Activated CD8-positive, alpha-beta memory T cell treated with anti-CD3 and anti-CD28 coated beads for 36 hours (primary cell): ENCODE data around the gene ATP11A. TPM values are rescaled to one million over a fixed set of nuclear protein-coding genes. Genes with fewer than 3 reads are reported as not detected.

Experiments
- CTCF ChIA-PET: fragments of 350-600 bp; sonication (Branson Sonifier 250); formaldehyde crosslinking; loops from one replicate; lab custom pipeline; 2021; ENCODE audit warnings: antibody characterized with exemption; lab: Charles Lee
- POLR2A ChIA-PET: fragments of 350-600 bp; sonication (Branson Sonifier 250); formaldehyde crosslinking; loops from one replicate; lab custom pipeline; 2021; ENCODE audit warnings: antibody characterized with exemption; lab: Charles Lee
- total RNA-seq, 2 experiments: library from RNA; stranded (reverse); gene quantifications; one replicate each; pipeline ENCODE4 v1.2.3, GENCODE V29; 2021

The ATP11A gene
- total RNA-seq, 2 experiments from 2014 or later: 35.9 to 40.1 TPM

- CTCF ChIA-PET: no interaction called here
- POLR2A ChIA-PET: no interaction called here
Observed at GRCh38 chr13:112900691-112901091, 210.9 kb downstream of the ATP11A start.

GRCh38 chr13:112902101-112902651 is 212.3 kb downstream of the ATP11A start:
- ChIA-PET POLR2A (no interaction called here), CTCF (no interaction called here)

- ChIA-PET POLR2A (no interaction called here), CTCF (no interaction called here)
Observed at GRCh38 chr13:112902669-112903068, 212.8 kb downstream of the ATP11A start.

- POLR2A ChIA-PET: no interaction called here
- CTCF ChIA-PET: no interaction called here
Observed at GRCh38 chr13:112903071-112903577, 213.3 kb downstream of the ATP11A start.

- CTCF ChIA-PET: no interaction called here
Observed at GRCh38 chr13:112903606-112904195, 213.9 kb downstream of the ATP11A start.

DNA sequence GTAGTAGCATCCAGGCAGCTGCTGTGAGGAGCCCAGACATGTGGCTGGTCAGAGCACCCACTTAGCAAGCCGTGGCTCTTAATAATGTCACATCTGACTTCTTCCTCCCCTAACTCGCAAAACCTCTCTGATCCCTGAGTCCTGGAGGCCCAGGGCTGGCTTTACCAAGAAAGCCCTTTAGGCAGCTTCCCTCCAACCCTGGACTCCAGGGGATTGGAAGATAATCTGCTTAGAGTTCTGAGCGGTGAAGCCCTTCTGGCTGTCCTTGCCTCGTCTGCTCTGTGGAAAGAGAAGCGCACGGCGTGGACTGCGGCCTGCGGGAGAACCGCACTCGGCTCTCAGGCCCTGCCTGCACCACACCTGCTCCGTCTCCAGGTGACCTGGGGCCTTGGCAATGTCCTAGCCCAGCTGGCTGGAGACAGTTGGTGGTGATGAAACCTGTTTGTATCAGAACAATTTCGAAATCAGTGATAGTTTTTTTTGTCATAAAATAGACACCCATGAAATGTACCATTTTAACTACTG is 214.7 kb downstream of the ATP11A start:
- CTCF ChIA-PET: no interaction called here
- POLR2A ChIA-PET: no interaction called here

More at GRCh38 chr13:112903606-112904195, 213.9 kb downstream of the ATP11A start:
- POLR2A ChIA-PET: no interaction called here

DNA sequence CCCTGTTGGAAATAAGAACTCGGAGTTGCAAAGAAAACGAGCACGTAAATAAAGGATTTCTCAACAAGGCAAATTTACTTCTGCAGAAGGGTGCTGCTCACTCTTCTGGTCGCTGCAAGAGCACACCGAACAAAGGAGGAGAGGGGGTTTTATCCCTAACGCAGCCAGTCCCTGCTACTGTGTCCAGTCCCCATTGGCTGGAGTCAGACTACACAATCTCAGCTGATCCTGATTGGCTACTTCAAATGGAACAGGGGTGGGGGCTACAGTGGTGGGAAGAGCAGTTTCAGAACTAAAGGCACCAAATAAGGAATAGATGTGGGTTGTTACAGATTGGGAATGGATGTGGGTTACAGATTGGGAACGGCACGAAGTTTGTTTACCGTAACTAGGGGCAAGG is 215.2 kb downstream of the ATP11A start:
- CTCF ChIA-PET: no interaction called here
- POLR2A ChIA-PET: no interaction called here

DNA sequence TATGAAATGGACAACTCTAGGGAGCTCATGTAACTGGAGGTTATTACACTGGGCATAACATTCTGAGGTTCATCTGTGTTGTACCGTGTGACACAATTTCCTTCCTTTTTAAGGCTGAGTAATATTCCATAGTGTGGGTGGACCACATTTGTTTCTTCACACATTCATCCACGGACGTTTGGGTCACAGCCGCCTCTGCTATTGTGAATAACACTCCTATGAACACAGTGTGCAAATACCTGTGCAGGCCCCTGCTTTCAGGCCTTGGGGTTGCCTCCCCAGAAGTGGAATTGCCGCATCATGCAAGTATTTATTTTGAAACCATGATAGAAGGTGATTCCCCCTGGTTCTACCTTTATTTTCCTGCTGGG is 215.8 kb downstream of the ATP11A start:
- POLR2A ChIA-PET: no interaction called here
- CTCF ChIA-PET: no interaction called here

GRCh38 chr13:112905990-112906641 is 216.3 kb downstream of the ATP11A start:
- ChIA-PET CTCF (no interaction called here), POLR2A (no interaction called here)

- ChIA-PET CTCF (no interaction called here), POLR2A (no interaction called here)
Observed at GRCh38 chr13:112907286-112907685, 217.4 kb downstream of the ATP11A start.

DNA sequence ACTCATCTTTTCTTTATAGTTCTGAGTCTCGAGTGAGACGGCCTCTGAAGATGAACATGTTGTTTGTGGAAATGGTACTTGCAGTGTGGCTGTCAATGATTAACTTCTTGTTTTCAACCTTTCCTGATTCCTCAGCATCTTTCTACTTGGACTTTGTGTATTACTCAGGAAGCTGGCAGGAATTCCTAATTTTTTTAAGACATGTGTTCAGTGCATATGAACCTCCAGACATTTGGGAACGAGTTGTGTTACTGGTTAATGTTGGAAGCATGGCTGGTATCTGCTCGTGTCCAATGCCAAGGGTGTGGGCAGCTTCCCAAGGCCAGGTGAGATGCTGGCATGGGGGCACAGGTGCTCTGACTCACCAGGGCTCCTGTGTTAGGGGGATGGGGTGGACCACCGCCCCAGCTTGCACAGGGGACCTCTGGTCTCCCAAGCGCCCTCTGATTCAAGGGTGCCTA is 218.1 kb downstream of the ATP11A start:
- CTCF ChIA-PET: no interaction called here
- POLR2A ChIA-PET: interaction anchor here (0.6 kb wide), 1 partner anchor 17 kb away, joined by 3 read pairs; no protein-coding TSS in a partner anchor

DNA sequence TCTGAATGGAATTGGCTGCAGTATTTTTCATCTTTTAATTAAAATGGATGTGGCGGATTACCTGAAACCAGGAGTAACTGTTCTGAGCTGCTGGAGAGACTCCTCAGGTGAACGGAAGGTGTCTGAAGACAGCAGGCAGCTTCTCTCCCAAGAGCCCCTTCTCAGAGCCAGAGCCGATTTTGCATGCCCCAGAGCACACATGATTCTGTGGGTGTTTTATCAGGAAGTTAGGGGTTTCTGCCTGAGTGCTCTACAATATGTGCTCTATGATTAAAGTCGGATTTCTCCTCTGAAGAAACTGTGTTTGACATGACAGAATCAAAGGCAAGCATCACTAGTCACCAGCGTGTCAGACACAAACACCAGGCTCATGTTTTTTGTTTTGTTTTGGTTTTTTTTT is 218.5 kb downstream of the ATP11A start:
- ChIA-PET POLR2A (interaction anchor here (0.6 kb wide), 1 partner anchor 17 kb away, joined by 3 read pairs; no protein-coding TSS in a partner anchor), CTCF (no interaction called here)

GRCh38 chr13:112910016-112910415 is 220.2 kb downstream of the ATP11A start:
- CTCF ChIA-PET: no interaction called here
- POLR2A ChIA-PET: no interaction called here

- ChIA-PET POLR2A (no interaction called here), CTCF (no interaction called here)
Observed at GRCh38 chr13:112910616-112911280, 220.9 kb downstream of the ATP11A start.

GRCh38 chr13:112911285-112911701 is 221.5 kb downstream of the ATP11A start:
- ChIA-PET POLR2A (no interaction called here), CTCF (no interaction called here)

- CTCF ChIA-PET: no interaction called here
- POLR2A ChIA-PET: no interaction called here
Observed at GRCh38 chr13:112911883-112912282, 222.0 kb downstream of the ATP11A start.

DNA sequence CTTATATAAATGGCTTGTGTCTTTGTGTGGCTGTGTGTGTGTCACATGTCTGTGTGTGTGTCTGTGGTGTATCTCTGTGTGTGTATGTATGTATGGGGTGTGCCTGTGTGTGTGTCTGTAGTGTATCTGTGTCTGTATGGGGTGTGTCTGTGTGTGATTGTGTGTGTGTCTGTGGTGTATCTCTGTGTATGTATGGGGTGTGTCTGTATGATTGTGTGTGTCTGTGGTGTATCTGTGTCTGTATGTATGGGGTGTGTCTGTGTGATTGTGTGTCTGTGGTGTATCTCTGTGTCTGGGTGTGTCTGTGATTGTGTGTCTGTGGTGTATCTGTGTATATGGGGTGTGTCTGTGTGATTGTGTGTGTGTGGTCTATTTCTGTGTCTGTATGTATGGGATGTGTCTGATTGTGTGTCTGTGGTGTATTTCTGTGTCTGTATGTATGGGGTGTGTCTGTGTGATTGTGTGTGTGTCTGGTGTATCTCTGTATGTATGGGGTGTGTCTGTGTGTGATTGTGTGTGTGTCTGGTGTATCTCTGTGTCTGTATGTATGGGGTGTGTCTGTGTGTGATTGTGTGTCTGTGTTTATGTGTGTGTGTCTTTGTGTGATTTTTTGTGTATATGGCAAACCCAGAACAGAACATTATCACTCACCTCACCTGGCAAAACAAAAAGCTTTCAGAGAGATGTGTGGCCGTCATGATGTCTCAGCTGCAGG is 223.0 kb downstream of the ATP11A start:
- POLR2A ChIA-PET: no interaction called here

GRCh38 chr13:112916296-112916695 is 226.5 kb downstream of the ATP11A start:
- ChIA-PET POLR2A (no interaction called here), CTCF (no interaction called here)

More for the DNA sequence above, 223.0 kb downstream of the ATP11A start:
- CTCF ChIA-PET: no interaction called here

DNA sequence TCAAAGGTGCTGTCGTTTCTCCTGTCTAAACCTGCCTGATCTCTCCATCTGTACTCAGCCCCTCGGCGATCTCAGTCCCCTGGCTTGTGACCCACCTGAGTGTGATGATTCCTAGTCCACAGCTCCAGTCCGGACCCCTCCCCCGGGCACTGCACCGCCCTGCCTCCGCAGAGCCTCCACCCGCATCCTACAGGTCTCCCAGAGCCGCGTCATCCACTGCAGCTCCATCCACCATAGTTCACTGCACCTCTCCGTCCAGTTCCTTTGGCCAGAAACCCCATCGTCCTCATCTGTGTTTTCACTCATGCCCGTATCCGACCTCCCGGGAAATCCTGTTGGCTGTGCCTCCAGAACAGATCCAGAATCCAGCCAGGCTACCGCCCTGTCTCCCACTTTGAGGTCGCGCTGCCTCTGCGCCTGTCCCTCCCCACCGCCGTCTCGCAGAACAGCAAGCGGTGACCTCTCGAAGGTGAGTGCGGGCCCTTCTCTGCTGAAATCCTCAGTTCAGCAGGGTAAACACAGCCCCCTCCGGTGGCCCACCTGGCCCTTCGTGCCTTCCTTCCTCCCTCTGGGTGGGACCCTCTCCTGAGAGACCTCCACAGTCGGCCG is 227.3 kb downstream of the ATP11A start:
- POLR2A ChIA-PET: no interaction called here
- CTCF ChIA-PET: no interaction called here
